SK-N-SH (cell line): Measurements from ENCODE around the gene PLD6. TPM values are rescaled to one million over a fixed set of nuclear protein-coding genes. Genes with fewer than 3 reads are reported as not detected.

Experiments used
- CTCF ChIA-PET: fragments of 300-600, 350-600 bp; formaldehyde crosslinking; extraction: SDS; loops from one replicate; lab custom pipeline; 2021; lab: Yijun Ruan, JAX
- POLR2A ChIA-PET: fragments of 350-600 bp; sonication (Branson Sonifier 250); formaldehyde crosslinking; extraction: SDS; loops from one replicate; lab custom pipeline; 2020; ENCODE audit warnings: antibody characterized with exemption, inconsistent platforms; lab: Yijun Ruan, JAX
- DNase-seq: peaks from one replicate; pipeline ENCODE4 v3.0.0; 2012
- H2AFZ ChIP-seq: fragments of 200-600 bp; sonication (generic); 2 replicates; pipeline ENCODE4 v1.8.1; 2016; ENCODE audit warnings: antibody characterized with exemption, mild to moderate bottlenecking, low read depth
- H3F3A ChIP-seq: fragments of 200-600 bp; sonication (generic); replicated peaks from 2 replicates; pipeline ENCODE3; 2016; ENCODE audit warnings: antibody characterized with exemption, mild to moderate bottlenecking; ENCODE audit not compliant: insufficient read depth
- H3K27ac ChIP-seq, 2 experiments: fragments of 200-500 bp in 1 of 2; fragments of 200-600 bp in 1 of 2; sonication (Bioruptor generic) in 1 of 2; sonication (generic), shearing (Covaris generic) in 1 of 2; 2 replicates each; pipeline versions ENCODE4 v1.5.1 to v1.6.1; 2014 to 2016; ENCODE audit warnings: low read depth in 2 of 2, inconsistent platforms in 1 of 2, low read length in 1 of 2, mild to moderate bottlenecking in 1 of 2, mixed read lengths in 1 of 2
- H3K27me3 ChIP-seq: fragments of 200-600 bp; sonication (generic), shearing (Covaris generic); 2 replicates; pipeline ENCODE4 v1.6.1; 2016; ENCODE audit warnings: mixed run types; ENCODE audit not compliant: insufficient read depth
- H3K36me3 ChIP-seq, 2 experiments: fragments of 200-500 bp in 1 of 2; fragments of 200-600 bp in 1 of 2; sonication (Bioruptor generic) in 1 of 2; sonication (generic) in 1 of 2; replicated peaks in 1 of 2; 2 replicates each; pipeline versions ENCODE3 to v1.5.1; 2014 to 2016; ENCODE audit warnings: low read length in 1 of 2, mild to moderate bottlenecking in 1 of 2; ENCODE audit not compliant: insufficient read depth in 2 of 2, control insufficient read depth in 1 of 2
- H3K4me1 ChIP-seq, 2 experiments: fragments of 200-500 bp in 1 of 2; fragments of 200-600 bp in 1 of 2; sonication (Bioruptor generic) in 1 of 2; sonication (generic), shearing (Covaris generic) in 1 of 2; 2 replicates each; pipeline versions ENCODE4 v1.5.1 to v1.6.1; 2014 to 2016; ENCODE audit warnings: low read depth in 1 of 2, low read length in 1 of 2, mixed run types in 1 of 2; ENCODE audit not compliant: insufficient read depth in 2 of 2, control insufficient read depth in 1 of 2
- H3K4me2 ChIP-seq: fragments of 200-600 bp; sonication (generic), shearing (Covaris generic); 2 replicates; pipeline ENCODE4 v1.6.1; 2017; ENCODE audit warnings: mixed run types
- H3K4me3 ChIP-seq, 2 experiments: fragments of 200-500 bp in 1 of 2; fragments of 200-600 bp in 1 of 2; sonication (Bioruptor generic) in 1 of 2; sonication (generic), shearing (Covaris generic) in 1 of 2; 2 replicates each; pipeline versions ENCODE4 v1.5.1 to v1.8.1; 2014 to 2016; ENCODE audit warnings: low read depth in 2 of 2, inconsistent platforms in 1 of 2, low read length in 1 of 2, mild to moderate bottlenecking in 1 of 2, mixed read lengths in 1 of 2, moderate library complexity in 1 of 2
- H3K79me2 ChIP-seq: fragments of 200-600 bp; sonication (generic); 2 replicates; pipeline ENCODE4 v1.8.1; 2017; ENCODE audit warnings: mild to moderate bottlenecking; ENCODE audit not compliant: insufficient read depth
- H3K9ac ChIP-seq: fragments of 200-600 bp; sonication (generic); 2 replicates; pipeline ENCODE4 v1.6.1; 2017; ENCODE audit warnings: mixed run types
- H3K9me2 ChIP-seq: fragments of 200-600 bp; sonication (generic); 2 replicates; pipeline ENCODE4 v1.6.1; 2017; ENCODE audit warnings: mixed run types
- H3K9me3 ChIP-seq: fragments of 200-600 bp; sonication (generic); 2 replicates; pipeline ENCODE4 v1.6.1; 2017; ENCODE audit warnings: mixed run types, mild to moderate bottlenecking, moderate library complexity
- H4K20me1 ChIP-seq: fragments of 200-600 bp; sonication (generic); 2 replicates; pipeline ENCODE4 v1.6.1; 2017; ENCODE audit warnings: mild to moderate bottlenecking, mixed run types; ENCODE audit not compliant: insufficient read depth
- ELF1 ChIP-seq: IDR thresholded peaks from 2 replicates; pipeline ENCODE4 v1.4.0; 2012
- EZH2phosphoT487 ChIP-seq: fragments of 200-600 bp; sonication (generic); IDR thresholded peaks from 2 replicates; pipeline ENCODE4 v1.6.1; 2017; ENCODE audit warnings: low read depth, mixed run types, mild to moderate bottlenecking, antibody characterized with exemption, moderate library complexity, borderline replicate concordance
- GABPA ChIP-seq: IDR thresholded peaks from 2 replicates; pipeline ENCODE4 v1.4.0; 2012; ENCODE audit warnings: low read depth, mild to moderate bottlenecking
- GATA2 ChIP-seq: sonication (generic); formaldehyde crosslinking; IDR thresholded peaks from 2 replicates; pipeline ENCODE4 v1.5.0; 2020; ENCODE audit warnings: mild to moderate bottlenecking, missing genetic modification reagents
- IRF3 ChIP-seq: fragments of 150-350 bp; IDR thresholded peaks from 2 replicates; pipeline ENCODE4 v1.6.1; 2016; ENCODE audit warnings: mild to moderate bottlenecking, low read depth, low read length
- MXI1 ChIP-seq: IDR thresholded peaks from 2 replicates; pipeline ENCODE4 v1.6.1; 2012; ENCODE audit warnings: mild to moderate bottlenecking, low read depth, low read length, improper control_type of control experiment
- NRF1 ChIP-seq: IDR thresholded peaks from 2 replicates; pipeline ENCODE4 v1.6.1; 2012; ENCODE audit warnings: low read depth, mild to moderate bottlenecking, low read length
- RXRA ChIP-seq: IDR thresholded peaks from 2 replicates; pipeline ENCODE4 v1.4.0; 2012; ENCODE audit warnings: low read depth, mild to moderate bottlenecking, borderline replicate concordance
- TAF1 ChIP-seq: IDR thresholded peaks from 2 replicates; pipeline ENCODE4 v1.6.1; 2012; ENCODE audit warnings: low read depth, mild to moderate bottlenecking, low read length, moderate library complexity, borderline replicate concordance
- ZBTB33 ChIP-seq: IDR thresholded peaks from 2 replicates; pipeline ENCODE4 v1.4.0; 2012; ENCODE audit warnings: low read depth, borderline replicate concordance
- WGBS: methylation state at CpG from one replicate; pipeline ENCODE4 v1.1.6; 2017; ENCODE audit warnings: low lambda C conversion rate; 5-methylcytosine and 5-hydroxymethylcytosine counted together
- polyA plus RNA-seq, 3 experiments: library from polyadenylated mRNA; depleted of rRNA; stranded (reverse); fragments of >200 nt; gene quantifications; 2 replicates each; pipeline ENCODE4 v1.2.3, GENCODE V29; 2012

Gene PLD6
- polyA plus RNA-seq, 1 of the 3 experiments (the other 2 are of a cell fraction): 3.7 TPM

- TF ChIP-seq ZBTB33: no peak
- no peak for TF ChIP-seq IRF3
- no peak for TF ChIP-seq MXI1
- no peak for TF ChIP-seq EZH2phosphoT487
Observed at GRCh38 chr17:17155568-17155967, 50.6 kb downstream of the PLD6 start (continued).

GRCh38 chr17:17154981-17155380 is 51.2 kb downstream of the PLD6 start:
- Histone ChIP-seq H3K4me1 (peaks cover 5 to 41% of the 10 kb centered on the region in 2 experiments; a peak in 3 of 4 replicates), H3F3A (peaks cover 36% of the 10 kb centered on the region), H3K27ac (no peak overlapping the region), H3K9me2 (no peaks in the 10 kb centered on the region), H3K36me3 (peaks cover 34 to 59% of the 10 kb centered on the region in 2 experiments), H4K20me1 (no peaks in the 10 kb centered on the region; the same call in 1 of the 2 replicates), H3K27me3 (no peaks in the 10 kb centered on the region), H3K4me3 (no peak overlapping the region), H3K4me2 (no peak overlapping the region), H3K79me2 (peaks cover 7% of the 10 kb centered on the region; the same call in 1 of the 2 replicates), H3K9me3 (no peaks in the 10 kb centered on the region), H3K9ac (no peak overlapping the region), H2AFZ (no peak overlapping the region)
- TF ChIP-seq TAF1 (no peak), GATA2 (CRISPR knock-in tag) (no peak), GABPA (no peak), RXRA (no peak)
- POLR2A ChIA-PET: no interaction called here
- CTCF ChIA-PET: no interaction called here
- no peak for DNase-seq
- WGBS: 91% methylated on average over 8 of the region's 8 CpGs

GRCh38 chr17:17154556-17154955 is 51.6 kb downstream of the PLD6 start:
- H3K36me3 ChIP-seq: peaks cover 34 to 58% of the 10 kb centered on the region in 2 experiments

More at GRCh38 chr17:17154556-17154955, 51.6 kb downstream of the PLD6 start:
- 89% methylated on average over 5 of the region's 5 CpGs for WGBS
- H3K4me2 ChIP-seq: no peak overlapping the region
- DNase-seq: no peak
- no peak overlapping the region for H3K9ac ChIP-seq
- no peaks in the 10 kb centered on the region; the same call in 1 of the 2 replicates for H4K20me1 ChIP-seq
- H3K79me2 ChIP-seq: peaks cover 7% of the 10 kb centered on the region; the same call in 1 of the 2 replicates
- CTCF ChIA-PET: no interaction called here
- H3F3A ChIP-seq: peaks cover 39% of the 10 kb centered on the region
- H3K9me3 ChIP-seq: no peaks in the 10 kb centered on the region
- peaks cover 5 to 41% of the 10 kb centered on the region in 2 experiments; a peak in 3 of 4 replicates for H3K4me1 ChIP-seq
- H3K27me3 ChIP-seq: no peaks in the 10 kb centered on the region
- no peak overlapping the region for H3K4me3 ChIP-seq
- no peaks in the 10 kb centered on the region for H3K9me2 ChIP-seq
- POLR2A ChIA-PET: no interaction called here
- no peak overlapping the region for H3K27ac ChIP-seq
- no peak overlapping the region for H2AFZ ChIP-seq
- TF ChIP-seq ELF1 (no peak), NRF1 (no peak)
- TF ChIP-seq, all 33 proteins: peak for 0
